Stimulated activated CD8-positive, alpha-beta memory T cell treated with anti-CD3 and anti-CD28 coated beads, Interleukin-7, amount 100 ng/mL, for 1 hour (primary cell): Measurements from ENCODE around the gene GRPEL2.

Experiments
- DNase-seq, 2 donors: peaks; one replicate each; pipeline ENCODE4 v3.0.0-alpha.2; 2020; ENCODE audit warnings: low read depth in 2 of 2

GRPEL2 gene

GRCh38 chr5:149319174-149319573 lies 26.1 kb upstream of the GRPEL2 start:
- no peak for DNase-seq

DNA sequence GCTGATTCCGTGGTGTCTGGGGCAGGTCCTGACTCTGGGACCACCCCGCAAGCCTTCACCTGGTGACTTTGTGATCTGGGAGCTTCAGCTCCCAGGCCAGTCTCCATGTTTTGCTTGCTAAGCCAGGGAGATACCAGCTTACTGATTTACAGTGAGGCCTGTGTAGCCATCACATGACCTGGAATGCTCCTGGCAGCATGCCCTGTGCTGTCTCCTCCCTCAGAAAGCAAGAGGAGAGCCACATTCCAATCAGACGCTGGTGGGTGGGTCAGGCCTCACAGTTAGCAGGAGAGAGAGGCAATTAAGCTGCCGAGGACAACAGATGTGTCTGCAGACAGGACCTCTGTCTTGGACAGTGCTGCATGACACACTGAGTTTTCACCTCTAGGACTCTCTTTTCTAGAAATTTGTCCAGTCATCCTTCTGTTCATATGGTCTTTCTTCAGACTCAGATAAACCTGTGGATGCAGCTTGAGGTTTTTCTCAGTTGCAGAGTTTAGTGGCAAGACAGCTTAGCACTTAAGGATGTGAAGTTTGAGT lies 24.4 kb upstream of the GRPEL2 start:
- DNase-seq, result no peak

GRCh38 chr5:149322518-149322917 lies 22.8 kb upstream of the GRPEL2 start:
- no peak for DNase-seq

GRCh38 chr5:149323210-149323609 lies 22.1 kb upstream of the GRPEL2 start:
- no peak for DNase-seq

- DNase-seq, result no peak
These were observed 21.6 kb upstream of the GRPEL2 start for GRCh38 chr5:149323621-149324205.

GRCh38 chr5:149324641-149325040 lies 20.7 kb upstream of the GRPEL2 start:
- DNase-seq, result no peak

GRCh38 chr5:149325166-149325735 lies 20.0 kb upstream of the GRPEL2 start:
- DNase-seq, result no peak

- no peak for DNase-seq
These were observed 19.4 kb upstream of the GRPEL2 start for GRCh38 chr5:149325894-149326293.

GRCh38 chr5:149326611-149327010 lies 18.7 kb upstream of the GRPEL2 start:
- DNase-seq, result no peak

GRCh38 chr5:149328177-149328576 lies 17.1 kb upstream of the GRPEL2 start:
- no peak for DNase-seq

- no peak for DNase-seq
These were observed 11.4 kb upstream of the GRPEL2 start for GRCh38 chr5:149333711-149334443.

- no peak for DNase-seq
These were observed 7.6 kb upstream of the GRPEL2 start for GRCh38 chr5:149337736-149338135.

DNA sequence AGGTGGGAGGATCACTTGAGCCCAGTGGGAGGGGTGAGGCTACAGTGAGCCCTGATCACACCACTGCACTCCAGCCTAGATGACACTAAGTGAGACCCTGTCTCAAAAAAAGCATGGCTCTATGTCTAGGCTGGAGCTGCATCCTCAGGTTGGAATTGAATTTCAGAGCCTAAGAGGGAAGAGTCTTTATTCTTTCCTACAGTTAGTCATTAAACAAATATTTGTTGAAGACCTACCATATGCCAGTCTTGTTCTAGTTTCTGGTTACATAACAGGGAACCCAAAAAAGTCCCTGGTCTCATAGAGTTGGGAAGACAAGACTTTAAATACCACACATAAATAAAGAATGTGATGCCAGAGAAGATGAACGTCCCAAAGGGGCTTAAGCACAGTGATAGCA lies 6.9 kb upstream of the GRPEL2 start:
- no peak for DNase-seq

GRCh38 chr5:149340920-149341319 lies 4.4 kb upstream of the GRPEL2 start:
- DNase-seq, result no peak

GRCh38 chr5:149341876-149342275 lies 3.4 kb upstream of the GRPEL2 start:
- DNase-seq, result no peak

- DNase-seq, result no peak
These were observed 1.1 kb upstream of the GRPEL2 start for GRCh38 chr5:149344151-149344550.

DNA sequence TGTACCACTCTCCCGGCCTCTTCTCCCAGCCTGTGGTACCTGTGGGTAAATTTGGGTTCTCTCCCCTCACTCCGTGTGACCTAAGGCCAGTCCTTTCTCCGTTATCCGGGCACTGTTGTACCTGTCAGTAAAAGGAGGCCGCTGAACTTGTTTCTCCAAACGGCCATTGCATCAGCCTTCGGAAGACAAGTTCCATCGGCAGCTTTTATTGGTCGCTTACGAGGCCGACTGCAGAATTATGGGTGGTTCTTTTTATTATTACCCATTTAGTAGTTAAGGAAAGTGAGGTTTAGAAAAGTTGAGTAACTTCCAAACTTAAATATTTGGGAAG lies 558 bp downstream of the GRPEL2 start:
- DNase-seq, result no peak

DNA sequence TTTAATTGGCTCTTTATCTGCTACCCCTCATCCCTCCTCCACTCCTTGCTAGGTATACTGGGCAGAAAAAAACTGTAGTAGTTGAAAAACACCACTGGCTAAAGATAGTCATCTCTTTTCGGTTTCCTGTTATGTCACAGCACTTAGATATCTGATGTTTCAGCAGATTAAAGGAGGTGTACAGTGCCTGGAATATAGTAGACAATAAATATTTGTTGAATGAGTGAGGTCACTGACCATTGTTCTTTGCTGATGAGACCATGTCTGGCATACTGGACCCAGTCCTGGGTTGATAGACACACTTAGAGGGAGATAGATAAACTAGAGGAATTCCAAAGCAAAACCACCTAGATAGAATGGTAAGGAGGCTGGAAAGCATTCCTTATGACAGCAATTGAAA lies 3.2 kb downstream of the GRPEL2 start:
- DNase-seq, result no peak

DNA sequence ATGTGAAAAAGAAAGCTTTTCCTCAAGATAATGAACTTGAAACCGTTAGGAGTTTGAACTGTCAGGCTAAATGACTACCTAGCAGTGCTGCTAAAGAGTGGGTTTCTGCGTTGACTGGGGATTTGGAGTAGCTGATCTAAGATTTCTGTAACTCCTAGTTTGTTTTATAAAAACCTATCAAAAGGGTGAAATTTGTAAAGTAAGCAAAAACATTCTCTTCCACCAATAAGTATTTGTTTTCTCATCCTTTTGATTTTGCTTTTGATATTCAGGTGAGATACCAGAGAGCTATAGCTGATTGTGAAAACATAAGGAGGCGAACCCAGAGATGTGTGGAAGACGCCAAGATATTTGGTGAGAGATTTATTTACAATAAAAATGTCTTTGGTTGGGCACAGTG lies 4.1 kb downstream of the GRPEL2 start:
- DNase-seq, result no peak

DNA sequence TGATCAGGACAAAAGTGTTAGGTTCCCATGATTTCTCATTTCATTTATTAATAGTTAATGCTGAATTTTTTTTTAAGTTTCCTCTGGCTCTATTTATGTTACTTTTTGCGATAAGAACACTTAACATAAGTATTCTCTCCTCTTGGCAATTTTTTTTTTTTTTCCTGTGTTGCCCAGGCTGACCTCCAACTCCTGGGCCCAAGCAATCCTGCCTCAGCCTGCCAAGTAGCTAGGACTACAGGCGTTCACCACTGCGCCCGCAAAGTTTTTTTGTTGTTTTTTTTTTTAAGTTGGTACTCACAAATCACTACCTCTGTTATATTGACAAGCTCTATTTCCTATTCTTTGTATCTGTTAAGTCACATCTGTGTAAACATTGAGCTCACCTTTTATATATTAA lies 6.9 kb downstream of the GRPEL2 start:
- no peak for DNase-seq

DNA sequence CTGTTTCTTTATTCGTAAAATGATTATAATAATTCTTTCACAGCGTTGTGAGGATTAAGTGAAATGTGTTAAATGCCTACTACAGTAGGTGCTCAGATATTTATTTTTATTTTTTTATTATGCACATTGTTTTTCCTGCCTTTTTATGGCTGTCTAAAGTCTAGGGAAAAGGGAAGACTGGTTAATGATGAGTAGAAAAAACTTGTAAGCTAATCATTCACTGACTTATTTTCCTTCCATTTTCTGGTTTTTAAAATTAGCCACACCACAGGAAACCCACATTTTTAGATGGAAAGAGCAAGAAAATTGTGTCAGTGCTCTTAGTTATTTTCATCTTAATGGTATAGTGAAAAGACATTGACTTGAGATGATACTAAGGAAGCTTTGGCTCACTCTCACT lies 8.6 kb downstream of the GRPEL2 start:
- DNase-seq, result no peak

DNA sequence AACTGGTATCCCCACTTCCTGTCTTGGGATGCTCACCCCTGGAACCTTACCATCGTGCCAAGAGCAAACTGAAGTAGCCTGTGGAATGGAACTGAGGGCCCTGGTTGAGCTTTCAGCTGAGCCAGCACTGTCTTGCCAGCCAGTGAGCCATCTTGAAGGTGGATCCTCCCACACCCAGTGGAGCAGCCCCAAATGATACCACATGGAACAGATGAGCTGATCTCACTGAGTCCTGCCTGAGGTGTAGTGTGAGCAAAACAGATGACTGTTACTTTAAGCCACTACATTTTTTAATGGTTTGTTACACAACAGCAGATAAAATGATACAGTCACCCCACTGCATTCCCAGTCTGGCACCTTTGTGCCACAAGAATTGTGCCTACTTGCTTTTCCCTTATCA lies 10.4 kb downstream of the GRPEL2 start:
- DNase-seq, result no peak

DNA sequence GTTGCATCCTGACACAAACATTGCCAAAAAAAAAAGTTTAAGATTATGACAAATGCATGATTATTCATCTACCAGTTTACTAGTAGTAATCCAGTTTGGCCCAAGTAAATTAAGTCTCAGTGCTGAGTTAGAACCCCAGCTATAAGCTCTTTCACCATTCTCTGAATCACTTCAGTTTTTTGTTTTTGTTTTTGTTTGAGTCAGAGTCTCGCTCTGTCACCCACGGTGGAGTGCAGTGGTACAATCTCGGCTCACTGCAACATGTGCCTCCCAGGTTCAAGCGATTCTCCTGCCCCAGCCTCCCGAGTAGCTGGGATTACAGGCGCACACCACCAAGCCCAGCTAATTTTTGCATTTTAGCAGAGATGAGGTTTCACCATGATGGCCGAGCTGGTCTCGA lies 11.1 kb downstream of the GRPEL2 start:
- no peak for DNase-seq
